H1 (cell line): Measurements from ENCODE around the gene LAPTM4A. TPM values are rescaled to one million over a fixed set of nuclear protein-coding genes. Genes with fewer than 3 reads are reported as not detected.

Experiments used
- CTCF ChIA-PET: fragments of 300-600 bp; sonication (Branson Sonifier 250); formaldehyde crosslinking; loops from one replicate; lab custom pipeline; 2021; ENCODE audit not compliant: partially characterized antibody; lab: Charles Lee
- POLR2A ChIA-PET: fragments of 300-600 bp; sonication (Branson Sonifier 250); formaldehyde crosslinking; loops from one replicate; lab custom pipeline; 2021; ENCODE audit warnings: inconsistent platforms; ENCODE audit not compliant: partially characterized antibody; lab: Charles Lee
- DNase-seq, 2 experiments: peaks; one replicate each; pipeline versions ENCODE4 v3.0.0 to v3.0.0-alpha.2; 2010 to 2022; ENCODE audit warnings: low spot score in 2 of 2, low read depth in 1 of 2, mixed read lengths in 1 of 2
- FAIRE-seq: peaks from 2 replicates; lab custom pipeline; 2011; peaks lifted over from hg19 to GRCh38; lab: Jason Lieb, UNC
- H2AFZ ChIP-seq: 2 replicates; pipeline ENCODE4 v1.8.1; 2012; ENCODE audit warnings: low read length, inconsistent platforms
- H2AK5ac ChIP-seq: 2 replicates; pipeline ENCODE4 v1.6.1; 2013; ENCODE audit warnings: low read depth, low read length
- H2BK120ac ChIP-seq: replicated peaks from 2 replicates; pipeline ENCODE3; 2013; ENCODE audit warnings: low read depth, low read length, inconsistent platforms
- H2BK12ac ChIP-seq: 2 replicates; pipeline ENCODE4 v1.6.1; 2013; ENCODE audit warnings: low read depth, low read length
- H2BK15ac ChIP-seq: 2 replicates; pipeline ENCODE4 v1.6.1; 2013; ENCODE audit warnings: low read length
- H2BK20ac ChIP-seq: 2 replicates; pipeline ENCODE4 v1.6.1; 2013; ENCODE audit warnings: low read length
- H2BK5ac ChIP-seq: 2 replicates; pipeline ENCODE4 v1.6.1; 2013; ENCODE audit warnings: low read depth, low read length
- H3K14ac ChIP-seq: 2 replicates; pipeline ENCODE4 v1.6.1; 2013; ENCODE audit warnings: inconsistent platforms; ENCODE audit not compliant: insufficient read length
- H3K18ac ChIP-seq: 2 replicates; pipeline ENCODE4 v1.6.1; 2013; ENCODE audit warnings: low read length; ENCODE audit errors: extremely low read depth
- H3K23ac ChIP-seq: 2 replicates; pipeline ENCODE4 v1.6.1; 2013; ENCODE audit warnings: inconsistent platforms; ENCODE audit not compliant: insufficient read length
- H3K23me2 ChIP-seq: 2 replicates; pipeline ENCODE4 v1.6.1; 2013; ENCODE audit warnings: low read depth, low read length
- H3K27ac ChIP-seq: 2 replicates; pipeline ENCODE4 v1.6.1; 2011; ENCODE audit warnings: low read depth, low read length, inconsistent platforms
- H3K27me3 ChIP-seq, 4 experiments: replicated peaks in 1 of 4; 1 replicate in 1 of 4; 2 replicates in 3 of 4; pipeline versions ENCODE4 v1.6.1 to v1.8.1; 2011 to 2013; ENCODE audit warnings: low read length in 3 of 4, mild to moderate bottlenecking in 3 of 4, inconsistent platforms in 2 of 4, mixed read lengths in 2 of 4, moderate library complexity in 1 of 4; ENCODE audit not compliant: control insufficient read depth in 3 of 4, insufficient read depth in 3 of 4; ENCODE audit errors: extremely low read depth in 1 of 4
- H3K36me3 ChIP-seq, 4 experiments: 2 replicates each; pipeline versions ENCODE4 v1.6.1 to v1.8.1; 2011 to 2013; ENCODE audit warnings: mild to moderate bottlenecking in 4 of 4, low read length in 3 of 4, moderate library complexity in 2 of 4, control low read depth in 1 of 4, inconsistent platforms in 1 of 4; ENCODE audit not compliant: insufficient read depth in 4 of 4, control insufficient read depth in 2 of 4
- H3K4ac ChIP-seq: replicated peaks from 2 replicates; pipeline ENCODE3; 2013; ENCODE audit warnings: low read length, low read depth, mixed read lengths, inconsistent platforms; ENCODE audit not compliant: insufficient read length
- H3K4me1 ChIP-seq, 4 experiments: replicated peaks in 1 of 4; 1 replicate in 1 of 4; 2 replicates in 3 of 4; pipeline versions ENCODE4 v1.6.1 to v1.8.1; 2011 to 2013; ENCODE audit warnings: low read length in 3 of 4, inconsistent platforms in 2 of 4, mixed read lengths in 1 of 4; ENCODE audit not compliant: insufficient read depth in 4 of 4, control insufficient read depth in 3 of 4
- H3K4me2 ChIP-seq, 2 experiments: 2 replicates each; pipeline versions ENCODE4 v1.6.1 to v1.8.1; 2011 to 2013; ENCODE audit warnings: low read depth in 2 of 2, low read length in 2 of 2, control low read depth in 1 of 2, inconsistent platforms in 1 of 2, mild to moderate bottlenecking in 1 of 2; ENCODE audit not compliant: insufficient read depth in 1 of 2
- H3K4me3 ChIP-seq, 4 experiments: fragments of 200-600, 300-600 bp in 1 of 4; sonication (generic), shearing (Covaris generic), sonication (Bioruptor Twin) in 1 of 4; 2 replicates each; pipeline versions ENCODE4 v1.5.1 to v1.8.1; 2011 to 2016; ENCODE audit warnings: low read length in 4 of 4, low read depth in 3 of 4, control low read depth in 2 of 4, inconsistent platforms in 2 of 4, mild to moderate bottlenecking in 2 of 4, mixed read lengths in 1 of 4, moderate library complexity in 1 of 4; ENCODE audit not compliant: insufficient read depth in 2 of 4; ENCODE audit errors: extremely low read depth in 1 of 4
- H3K56ac ChIP-seq: replicated peaks from 2 replicates; pipeline ENCODE3; 2013; ENCODE audit warnings: low read depth, mild to moderate bottlenecking, mixed read lengths, low read length, inconsistent platforms; ENCODE audit not compliant: insufficient read length
- H3K79me1 ChIP-seq: 2 replicates; pipeline ENCODE4 v1.6.1; 2013; ENCODE audit warnings: low read depth, low read length, control low read depth
- H3K79me2 ChIP-seq, 2 experiments: 2 replicates each; pipeline versions ENCODE4 v1.6.1 to v1.8.1; 2012 to 2013; ENCODE audit warnings: low read length in 2 of 2, mild to moderate bottlenecking in 2 of 2, inconsistent platforms in 1 of 2; ENCODE audit not compliant: insufficient read depth in 2 of 2, control insufficient read depth in 1 of 2
- H3K9ac ChIP-seq, 4 experiments: replicated peaks in 1 of 4; 1 replicate in 1 of 4; 2 replicates in 3 of 4; pipeline versions ENCODE4 v1.6.1 to v1.8.1; 2011 to 2013; ENCODE audit warnings: low read depth in 3 of 4, low read length in 3 of 4, control low read depth in 2 of 4, mild to moderate bottlenecking in 2 of 4, moderate library complexity in 2 of 4, inconsistent platforms in 1 of 4; ENCODE audit errors: extremely low read depth in 1 of 4
- H3K9me3 ChIP-seq, 2 experiments: 2 replicates each; pipeline versions ENCODE4 v1.6.1 to v1.8.1; 2012 to 2013; ENCODE audit warnings: mild to moderate bottlenecking in 2 of 2, moderate library complexity in 2 of 2, control low read depth in 1 of 2, inconsistent platforms in 1 of 2, low read depth in 1 of 2, low read length in 1 of 2, mixed read lengths in 1 of 2; ENCODE audit not compliant: insufficient read depth in 2 of 2
- H4K20me1 ChIP-seq, 2 experiments: replicated peaks in 1 of 2; 2 replicates each; pipeline versions ENCODE3 to v1.8.1; 2011 to 2013; ENCODE audit warnings: inconsistent platforms in 2 of 2, low read length in 2 of 2, mild to moderate bottlenecking in 1 of 2; ENCODE audit not compliant: insufficient read depth in 2 of 2, control insufficient read depth in 1 of 2
- H4K5ac ChIP-seq: 2 replicates; pipeline ENCODE4 v1.6.1; 2013; ENCODE audit warnings: low read length, low read depth, mixed read lengths, inconsistent platforms; ENCODE audit not compliant: insufficient read length
- H4K8ac ChIP-seq: 2 replicates; pipeline ENCODE4 v1.8.0; 2013; ENCODE audit warnings: mild to moderate bottlenecking, moderate library complexity, low read length, inconsistent platforms; ENCODE audit not compliant: insufficient read depth; ENCODE audit errors: extremely low read depth
- H4K91ac ChIP-seq: replicated peaks from 2 replicates; pipeline ENCODE3; 2013; ENCODE audit warnings: low read length, mixed read lengths, inconsistent platforms; ENCODE audit not compliant: insufficient read length
- WGBS, 2 experiments: shearing (Covaris generic) in 1 of 2; methylation state at CpG; one replicate each; pipeline versions ENCODE4 v1.1.6 to v1.1.7; 2013 to 2015; ENCODE audit warnings: low lambda C conversion rate in 2 of 2, mixed read lengths in 2 of 2, inconsistent platforms in 1 of 2, low coverage in 1 of 2, missing lambda C conversion rate in 1 of 2; ENCODE audit not compliant: insufficient replicate concordance in 2 of 2, insufficient coverage in 1 of 2, insufficient read length in 1 of 2; ENCODE audit errors: extremely low coverage in 1 of 2, missing lambda C conversion rate in 1 of 2; 5-methylcytosine and 5-hydroxymethylcytosine counted together
- polyA plus RNA-seq, 7 experiments: library from polyadenylated mRNA; depleted of rRNA in 3 of 7; stranded (reverse) in 5 of 7; unstranded in 2 of 7; fragments of >200 nt in 5 of 7; fragments of 200-250 nt in 2 of 7; gene quantifications; 1 replicate in 5 of 7; 2 replicates in 1 of 7; 4 replicates in 1 of 7; pipeline versions ENCODE4 v1.2.1 to v1.2.3, GENCODE V29; 2011 to 2013; ENCODE audit warnings: missing spikeins in 2 of 7, mixed read lengths in 2 of 7
- total RNA-seq: library from RNA; stranded (reverse); fragmentation: NEBNext Ultra II Directional; extraction: Animal tissue kit (Norgen Biotek cat#: 25700); gene quantifications from 2 replicates; pipeline ENCODE4 v1.2.1, GENCODE V29; 2021
- TF ChIP-seq, protein P1 (sequence below): IDR thresholded peaks from 2 replicates; pipeline ENCODE4 v1.6.1; 2012; ENCODE audit warnings: inconsistent platforms

The LAPTM4A gene
- total and polyA plus RNA-seq, 2 of the 8 experiments (the other 6 are each of a cell fraction or from before 2014, with no cell fraction given): 193 to 419 TPM

DNA sequence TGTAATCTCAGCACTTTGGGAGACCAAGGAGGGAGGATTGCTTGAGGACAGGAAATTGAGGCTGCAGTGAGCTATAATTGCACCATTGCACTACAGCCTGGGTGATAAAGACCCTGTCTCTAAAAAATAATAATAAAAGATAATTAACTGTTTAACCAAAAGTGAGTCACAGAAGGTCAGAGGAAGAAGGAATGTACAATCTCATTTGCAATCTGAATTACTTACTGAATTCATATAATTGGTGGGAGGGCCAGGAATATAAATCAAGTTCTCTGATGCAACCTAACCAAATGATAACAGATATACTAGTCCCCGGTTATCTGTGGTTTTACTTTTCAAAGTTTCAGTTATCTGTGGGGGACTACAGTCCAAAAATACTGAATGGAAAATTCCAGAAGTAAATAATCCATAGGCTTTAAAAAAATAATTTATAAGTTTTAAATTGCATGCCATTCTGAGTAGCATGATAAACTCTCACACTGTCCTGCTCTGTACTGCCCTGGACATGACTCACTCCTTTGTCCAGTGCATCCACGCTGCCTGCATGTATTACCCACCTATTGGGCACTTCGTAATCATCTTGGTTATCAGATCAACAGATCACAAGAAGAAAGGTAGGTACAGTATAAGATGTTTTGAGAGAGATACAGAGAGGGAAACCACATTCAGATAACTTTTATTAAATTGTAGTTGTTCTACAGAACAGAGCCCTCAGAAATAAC is 26.2 kb downstream of the LAPTM4A start:
- Histone ChIP-seq H3K27me3 (no peaks in the 10 kb centered on the region), H3K9ac (no peak overlapping the region), H3K9me3 (peaks cover 7 to 12% of the 10 kb centered on the region in 2 experiments; a peak in 3 of 4 replicates), H3K79me2 (no peaks in the 10 kb centered on the region), H3K27ac (no peak overlapping the region), H2BK5ac (no peak overlapping the region), H3K23me2 (no peaks in the 10 kb centered on the region), H3K36me3 (peaks cover 0 to 7% (median 0%) of the 10 kb centered on the region in 4 experiments; a peak in 2 of 8 replicates), H3K56ac (no peak overlapping the region), H2BK20ac (no peak overlapping the region), H3K4me2 (no peak overlapping the region), H3K4me3 (no peak overlapping the region), H3K14ac (no peak overlapping the region), H2AK5ac (no peak overlapping the region), H3K4ac (no peak overlapping the region), H4K91ac (no peak overlapping the region), H2AFZ (no peak overlapping the region), H3K18ac (no peak overlapping the region), H2BK15ac (no peak overlapping the region), H3K79me1 (no peaks in the 10 kb centered on the region), H2BK120ac (no peak overlapping the region), H3K4me1 (no peaks in the 10 kb centered on the region), H2BK12ac (no peak overlapping the region), H3K23ac (no peak overlapping the region), H4K20me1 (peaks cover 0 to 1% of the 10 kb centered on the region in 2 experiments), H4K5ac (no peak overlapping the region), H4K8ac (no peak overlapping the region)
- no peak for FAIRE-seq
- WGBS, 2 experiments: 91% methylated on average over 3 of the region's 3 CpGs; no CpG with 5 or more reads in 1 of the 2 experiments
- DNase-seq: no peak
- POLR2A ChIA-PET: no interaction called here
- CTCF ChIA-PET: no interaction called here
- TF ChIP-seq, protein P1, sequence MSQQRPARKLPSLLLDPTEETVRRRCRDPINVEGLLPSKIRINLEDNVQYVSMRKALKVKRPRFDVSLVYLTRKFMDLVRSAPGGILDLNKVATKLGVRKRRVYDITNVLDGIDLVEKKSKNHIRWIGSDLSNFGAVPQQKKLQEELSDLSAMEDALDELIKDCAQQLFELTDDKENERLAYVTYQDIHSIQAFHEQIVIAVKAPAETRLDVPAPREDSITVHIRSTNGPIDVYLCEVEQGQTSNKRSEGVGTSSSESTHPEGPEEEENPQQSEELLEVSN: no peak
